SK-N-SH (cell line): ENCODE results near the gene SCT. TPM values are rescaled to one million over a fixed set of nuclear protein-coding genes. Genes with fewer than 3 reads are reported as not detected.

Source experiments
- CTCF ChIA-PET: fragments of 300-600, 350-600 bp; formaldehyde crosslinking; extraction: SDS; loops from one replicate; lab custom pipeline; 2021; lab: Yijun Ruan, JAX
- POLR2A ChIA-PET: fragments of 350-600 bp; sonication (Branson Sonifier 250); formaldehyde crosslinking; extraction: SDS; loops from one replicate; lab custom pipeline; 2020; ENCODE audit warnings: antibody characterized with exemption, inconsistent platforms; lab: Yijun Ruan, JAX
- DNase-seq: peaks from one replicate; pipeline ENCODE4 v3.0.0; 2012
- H2AFZ ChIP-seq: fragments of 200-600 bp; sonication (generic); 2 replicates; pipeline ENCODE4 v1.8.1; 2016; ENCODE audit warnings: antibody characterized with exemption, mild to moderate bottlenecking, low read depth
- H3F3A ChIP-seq: fragments of 200-600 bp; sonication (generic); replicated peaks from 2 replicates; pipeline ENCODE3; 2016; ENCODE audit warnings: antibody characterized with exemption, mild to moderate bottlenecking; ENCODE audit not compliant: insufficient read depth
- H3K27ac ChIP-seq, 2 experiments: fragments of 200-500 bp in 1 of 2; fragments of 200-600 bp in 1 of 2; sonication (Bioruptor generic) in 1 of 2; sonication (generic), shearing (Covaris generic) in 1 of 2; 2 replicates each; pipeline versions ENCODE4 v1.5.1 to v1.6.1; 2014 to 2016; ENCODE audit warnings: low read depth in 2 of 2, inconsistent platforms in 1 of 2, low read length in 1 of 2, mild to moderate bottlenecking in 1 of 2, mixed read lengths in 1 of 2
- H3K27me3 ChIP-seq: fragments of 200-600 bp; sonication (generic), shearing (Covaris generic); 2 replicates; pipeline ENCODE4 v1.6.1; 2016; ENCODE audit warnings: mixed run types; ENCODE audit not compliant: insufficient read depth
- H3K36me3 ChIP-seq, 2 experiments: fragments of 200-500 bp in 1 of 2; fragments of 200-600 bp in 1 of 2; sonication (Bioruptor generic) in 1 of 2; sonication (generic) in 1 of 2; replicated peaks in 1 of 2; 2 replicates each; pipeline versions ENCODE3 to v1.5.1; 2014 to 2016; ENCODE audit warnings: low read length in 1 of 2, mild to moderate bottlenecking in 1 of 2; ENCODE audit not compliant: insufficient read depth in 2 of 2, control insufficient read depth in 1 of 2
- H3K4me1 ChIP-seq, 2 experiments: fragments of 200-500 bp in 1 of 2; fragments of 200-600 bp in 1 of 2; sonication (Bioruptor generic) in 1 of 2; sonication (generic), shearing (Covaris generic) in 1 of 2; 2 replicates each; pipeline versions ENCODE4 v1.5.1 to v1.6.1; 2014 to 2016; ENCODE audit warnings: low read depth in 1 of 2, low read length in 1 of 2, mixed run types in 1 of 2; ENCODE audit not compliant: insufficient read depth in 2 of 2, control insufficient read depth in 1 of 2
- H3K4me2 ChIP-seq: fragments of 200-600 bp; sonication (generic), shearing (Covaris generic); 2 replicates; pipeline ENCODE4 v1.6.1; 2017; ENCODE audit warnings: mixed run types
- H3K4me3 ChIP-seq, 2 experiments: fragments of 200-500 bp in 1 of 2; fragments of 200-600 bp in 1 of 2; sonication (Bioruptor generic) in 1 of 2; sonication (generic), shearing (Covaris generic) in 1 of 2; 2 replicates each; pipeline versions ENCODE4 v1.5.1 to v1.8.1; 2014 to 2016; ENCODE audit warnings: low read depth in 2 of 2, inconsistent platforms in 1 of 2, low read length in 1 of 2, mild to moderate bottlenecking in 1 of 2, mixed read lengths in 1 of 2, moderate library complexity in 1 of 2
- H3K79me2 ChIP-seq: fragments of 200-600 bp; sonication (generic); 2 replicates; pipeline ENCODE4 v1.8.1; 2017; ENCODE audit warnings: mild to moderate bottlenecking; ENCODE audit not compliant: insufficient read depth
- H3K9ac ChIP-seq: fragments of 200-600 bp; sonication (generic); 2 replicates; pipeline ENCODE4 v1.6.1; 2017; ENCODE audit warnings: mixed run types
- H3K9me2 ChIP-seq: fragments of 200-600 bp; sonication (generic); 2 replicates; pipeline ENCODE4 v1.6.1; 2017; ENCODE audit warnings: mixed run types
- H3K9me3 ChIP-seq: fragments of 200-600 bp; sonication (generic); 2 replicates; pipeline ENCODE4 v1.6.1; 2017; ENCODE audit warnings: mixed run types, mild to moderate bottlenecking, moderate library complexity
- H4K20me1 ChIP-seq: fragments of 200-600 bp; sonication (generic); 2 replicates; pipeline ENCODE4 v1.6.1; 2017; ENCODE audit warnings: mild to moderate bottlenecking, mixed run types; ENCODE audit not compliant: insufficient read depth
- CHD2 ChIP-seq: fragments of 150-350 bp; IDR thresholded peaks from 2 replicates; pipeline ENCODE4 v1.6.1; 2018; ENCODE audit warnings: low read length; ENCODE audit not compliant: partially characterized antibody
- EZH2phosphoT487 ChIP-seq: fragments of 200-600 bp; sonication (generic); IDR thresholded peaks from 2 replicates; pipeline ENCODE4 v1.6.1; 2017; ENCODE audit warnings: low read depth, mixed run types, mild to moderate bottlenecking, antibody characterized with exemption, moderate library complexity, borderline replicate concordance
- FOXJ3 ChIP-seq: sonication (generic); formaldehyde crosslinking; IDR thresholded peaks from 2 replicates; pipeline ENCODE4 v1.5.1; 2020; ENCODE audit warnings: mild to moderate bottlenecking, missing genetic modification reagents
- FOXM1 ChIP-seq: IDR thresholded peaks from 2 replicates; pipeline ENCODE4 v1.4.0; 2012; ENCODE audit warnings: low read depth, mild to moderate bottlenecking
- GABPA ChIP-seq: IDR thresholded peaks from 2 replicates; pipeline ENCODE4 v1.4.0; 2012; ENCODE audit warnings: low read depth, mild to moderate bottlenecking
- JUND ChIP-seq: IDR thresholded peaks from 2 replicates; pipeline ENCODE4 v1.4.0; 2012
- MEF2A ChIP-seq: IDR thresholded peaks from 2 replicates; pipeline ENCODE4 v1.4.0; 2012; ENCODE audit warnings: low read depth, borderline replicate concordance
- NFIC ChIP-seq: IDR thresholded peaks from 2 replicates; pipeline ENCODE4 v1.4.0; 2012; ENCODE audit warnings: borderline replicate concordance
- NRF1 ChIP-seq: IDR thresholded peaks from 2 replicates; pipeline ENCODE4 v1.6.1; 2012; ENCODE audit warnings: low read depth, mild to moderate bottlenecking, low read length
- RCOR1 ChIP-seq: fragments of 150-350 bp; IDR thresholded peaks from 2 replicates; pipeline ENCODE4 v1.6.1; 2017; ENCODE audit warnings: antibody characterized with exemption, low read length
- RXRA ChIP-seq: IDR thresholded peaks from 2 replicates; pipeline ENCODE4 v1.4.0; 2012; ENCODE audit warnings: low read depth, mild to moderate bottlenecking, borderline replicate concordance
- SIN3A ChIP-seq: IDR thresholded peaks from 2 replicates; pipeline ENCODE4 v1.6.1; 2012; ENCODE audit warnings: low read depth, mild to moderate bottlenecking, low read length, moderate library complexity, borderline replicate concordance
- TAF1 ChIP-seq: IDR thresholded peaks from 2 replicates; pipeline ENCODE4 v1.6.1; 2012; ENCODE audit warnings: low read depth, mild to moderate bottlenecking, low read length, moderate library complexity, borderline replicate concordance
- TCF12 ChIP-seq: IDR thresholded peaks from 2 replicates; pipeline ENCODE4 v1.4.0; 2012
- YY1 ChIP-seq: IDR thresholded peaks from 2 replicates; pipeline ENCODE4 v1.4.0; 2012; ENCODE audit warnings: low read depth, mild to moderate bottlenecking
- WGBS: methylation state at CpG from one replicate; pipeline ENCODE4 v1.1.6; 2017; ENCODE audit warnings: low lambda C conversion rate; 5-methylcytosine and 5-hydroxymethylcytosine counted together
- polyA plus RNA-seq, 3 experiments: library from polyadenylated mRNA; depleted of rRNA; stranded (reverse); fragments of >200 nt; gene quantifications; 2 replicates each; pipeline ENCODE4 v1.2.3, GENCODE V29; 2012
- TF ChIP-seq, protein P1 (sequence below): IDR thresholded peaks from 2 replicates; pipeline ENCODE4 v1.6.1; 2012; ENCODE audit warnings: mild to moderate bottlenecking, low read depth, low read length, moderate library complexity
- TF ChIP-seq, protein P2 (sequence below): fragments of 200-600 bp; sonication (generic); IDR thresholded peaks from 2 replicates; pipeline ENCODE4 v1.6.1; 2017; ENCODE audit warnings: antibody characterized with exemption, mild to moderate bottlenecking, moderate library complexity
- TF ChIP-seq, protein P3 (sequence below): fragments of 150-350 bp; IDR thresholded peaks from 2 replicates; pipeline ENCODE4 v1.6.1; 2017; ENCODE audit warnings: antibody characterized with exemption, low read length, low read depth, borderline replicate concordance
- TF ChIP-seq, protein P4 (sequence below): IDR thresholded peaks from 2 replicates; pipeline ENCODE4 v1.4.0; 2012; ENCODE audit warnings: low read depth, borderline replicate concordance
- TF ChIP-seq, protein P5 (sequence below): IDR thresholded peaks from 2 replicates; pipeline ENCODE4 v1.4.0; 2012; ENCODE audit warnings: low read depth

The SCT gene
- polyA plus RNA-seq, 1 of the 3 experiments (the other 2 are of a cell fraction) = not detected

DNA sequence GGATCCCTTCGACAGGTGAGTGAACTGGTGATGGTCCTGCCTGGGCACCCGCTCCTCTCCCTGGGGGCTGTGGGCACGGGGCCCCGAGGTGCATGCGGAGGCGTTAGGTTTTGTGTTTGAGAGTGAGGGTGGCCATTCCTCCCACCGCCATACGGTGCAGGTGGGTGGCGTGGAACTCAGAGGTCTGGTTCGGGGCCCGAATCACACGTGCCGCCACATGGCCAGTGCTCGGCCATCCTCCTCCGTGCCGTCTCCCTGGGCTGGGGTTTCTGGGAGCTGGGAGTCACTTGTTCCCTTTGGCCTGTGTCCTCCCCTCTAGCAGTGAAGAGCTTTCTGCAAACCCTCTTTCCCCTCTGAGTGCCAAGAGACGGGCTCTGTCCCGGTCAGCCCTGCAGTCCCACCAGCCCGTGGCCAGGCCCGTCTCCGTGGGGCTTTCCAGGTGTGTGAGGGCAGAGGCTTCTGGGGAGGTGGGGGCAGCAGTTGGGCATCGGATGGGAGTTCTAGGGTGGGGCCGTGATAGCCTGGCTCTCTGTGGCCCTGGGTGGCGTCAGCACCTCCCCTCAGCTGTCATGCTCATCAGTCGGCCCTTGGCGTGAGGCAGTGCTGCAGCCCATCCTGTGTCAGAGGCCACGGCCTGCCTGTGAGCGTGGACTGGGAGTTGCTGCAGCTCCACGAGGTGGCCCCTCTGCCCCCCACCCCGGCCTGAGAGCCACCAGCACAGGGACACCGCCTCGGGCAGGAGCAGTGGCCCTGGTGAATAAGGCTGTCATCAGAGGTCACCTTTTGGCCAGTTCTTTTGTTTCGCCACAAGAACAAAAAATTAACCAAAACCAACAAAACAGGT lies 21.5 kb downstream of the SCT start (continued):
- TF ChIP-seq RCOR1 (no peak), SIN3A (no peak), NRF1 (no peak), TAF1 (no peak), JUND (no peak), FOXJ3 (CRISPR knock-in tag) (no peak), TCF12 (no peak), MEF2A (no peak)

DNA sequence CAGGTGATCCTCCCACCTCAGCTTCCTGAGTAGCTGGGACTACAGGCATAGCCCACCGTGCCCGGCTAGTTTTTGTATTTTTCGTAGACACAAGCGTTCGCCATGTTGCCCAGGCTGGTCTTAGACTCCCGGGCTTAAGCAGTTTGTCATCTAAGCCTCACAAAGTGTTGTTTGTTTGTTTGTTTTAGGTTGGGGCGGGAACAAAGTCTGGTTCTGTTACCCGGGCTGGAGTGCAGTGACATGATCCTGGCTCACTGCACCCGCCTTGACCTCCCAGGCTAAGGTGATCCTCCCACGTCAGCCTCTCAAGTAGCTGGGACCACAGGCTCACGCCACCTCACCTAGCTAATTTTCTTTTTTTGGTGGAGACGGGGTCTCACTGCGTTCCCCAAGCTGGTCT lies 23.8 kb downstream of the SCT start:
- H3K9me3 ChIP-seq = no peaks in the 10 kb centered on the region
- H3K9ac ChIP-seq = no peak overlapping the region
- peaks cover 15% of the 10 kb centered on the region; the same call in 1 of the 2 replicates for H4K20me1 ChIP-seq
- ChIA-PET CTCF (interaction anchor here (0.9 to 1.0 kb wide), 2 partner anchors 48 to 124 kb away, joined by 3 read pairs; no protein-coding TSS in a partner anchor), POLR2A (no interaction called here)
- H3K4me1 ChIP-seq = peaks cover 4 to 14% of the 10 kb centered on the region in 2 experiments; a peak in 1 of 4 replicates
- DNase-seq = no peak
- TF ChIP-seq CHD2 (no peak), MEF2A (no peak), NFIC (no peak), RXRA (no peak), FOXM1 (no peak), YY1 (no peak), JUND (no peak), FOXJ3 (CRISPR knock-in tag) (no peak), EZH2phosphoT487 (no peak), GABPA (no peak)
- TF ChIP-seq, protein P1, sequence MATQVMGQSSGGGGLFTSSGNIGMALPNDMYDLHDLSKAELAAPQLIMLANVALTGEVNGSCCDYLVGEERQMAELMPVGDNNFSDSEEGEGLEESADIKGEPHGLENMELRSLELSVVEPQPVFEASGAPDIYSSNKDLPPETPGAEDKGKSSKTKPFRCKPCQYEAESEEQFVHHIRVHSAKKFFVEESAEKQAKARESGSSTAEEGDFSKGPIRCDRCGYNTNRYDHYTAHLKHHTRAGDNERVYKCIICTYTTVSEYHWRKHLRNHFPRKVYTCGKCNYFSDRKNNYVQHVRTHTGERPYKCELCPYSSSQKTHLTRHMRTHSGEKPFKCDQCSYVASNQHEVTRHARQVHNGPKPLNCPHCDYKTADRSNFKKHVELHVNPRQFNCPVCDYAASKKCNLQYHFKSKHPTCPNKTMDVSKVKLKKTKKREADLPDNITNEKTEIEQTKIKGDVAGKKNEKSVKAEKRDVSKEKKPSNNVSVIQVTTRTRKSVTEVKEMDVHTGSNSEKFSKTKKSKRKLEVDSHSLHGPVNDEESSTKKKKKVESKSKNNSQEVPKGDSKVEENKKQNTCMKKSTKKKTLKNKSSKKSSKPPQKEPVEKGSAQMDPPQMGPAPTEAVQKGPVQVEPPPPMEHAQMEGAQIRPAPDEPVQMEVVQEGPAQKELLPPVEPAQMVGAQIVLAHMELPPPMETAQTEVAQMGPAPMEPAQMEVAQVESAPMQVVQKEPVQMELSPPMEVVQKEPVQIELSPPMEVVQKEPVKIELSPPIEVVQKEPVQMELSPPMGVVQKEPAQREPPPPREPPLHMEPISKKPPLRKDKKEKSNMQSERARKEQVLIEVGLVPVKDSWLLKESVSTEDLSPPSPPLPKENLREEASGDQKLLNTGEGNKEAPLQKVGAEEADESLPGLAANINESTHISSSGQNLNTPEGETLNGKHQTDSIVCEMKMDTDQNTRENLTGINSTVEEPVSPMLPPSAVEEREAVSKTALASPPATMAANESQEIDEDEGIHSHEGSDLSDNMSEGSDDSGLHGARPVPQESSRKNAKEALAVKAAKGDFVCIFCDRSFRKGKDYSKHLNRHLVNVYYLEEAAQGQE = no peak
- TF ChIP-seq, protein P2, sequence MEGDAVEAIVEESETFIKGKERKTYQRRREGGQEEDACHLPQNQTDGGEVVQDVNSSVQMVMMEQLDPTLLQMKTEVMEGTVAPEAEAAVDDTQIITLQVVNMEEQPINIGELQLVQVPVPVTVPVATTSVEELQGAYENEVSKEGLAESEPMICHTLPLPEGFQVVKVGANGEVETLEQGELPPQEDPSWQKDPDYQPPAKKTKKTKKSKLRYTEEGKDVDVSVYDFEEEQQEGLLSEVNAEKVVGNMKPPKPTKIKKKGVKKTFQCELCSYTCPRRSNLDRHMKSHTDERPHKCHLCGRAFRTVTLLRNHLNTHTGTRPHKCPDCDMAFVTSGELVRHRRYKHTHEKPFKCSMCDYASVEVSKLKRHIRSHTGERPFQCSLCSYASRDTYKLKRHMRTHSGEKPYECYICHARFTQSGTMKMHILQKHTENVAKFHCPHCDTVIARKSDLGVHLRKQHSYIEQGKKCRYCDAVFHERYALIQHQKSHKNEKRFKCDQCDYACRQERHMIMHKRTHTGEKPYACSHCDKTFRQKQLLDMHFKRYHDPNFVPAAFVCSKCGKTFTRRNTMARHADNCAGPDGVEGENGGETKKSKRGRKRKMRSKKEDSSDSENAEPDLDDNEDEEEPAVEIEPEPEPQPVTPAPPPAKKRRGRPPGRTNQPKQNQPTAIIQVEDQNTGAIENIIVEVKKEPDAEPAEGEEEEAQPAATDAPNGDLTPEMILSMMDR = no peak
- TF ChIP-seq, protein P3, sequence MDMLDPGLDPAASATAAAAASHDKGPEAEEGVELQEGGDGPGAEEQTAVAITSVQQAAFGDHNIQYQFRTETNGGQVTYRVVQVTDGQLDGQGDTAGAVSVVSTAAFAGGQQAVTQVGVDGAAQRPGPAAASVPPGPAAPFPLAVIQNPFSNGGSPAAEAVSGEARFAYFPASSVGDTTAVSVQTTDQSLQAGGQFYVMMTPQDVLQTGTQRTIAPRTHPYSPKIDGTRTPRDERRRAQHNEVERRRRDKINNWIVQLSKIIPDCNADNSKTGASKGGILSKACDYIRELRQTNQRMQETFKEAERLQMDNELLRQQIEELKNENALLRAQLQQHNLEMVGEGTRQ = no peak
- TF ChIP-seq, protein P4, sequence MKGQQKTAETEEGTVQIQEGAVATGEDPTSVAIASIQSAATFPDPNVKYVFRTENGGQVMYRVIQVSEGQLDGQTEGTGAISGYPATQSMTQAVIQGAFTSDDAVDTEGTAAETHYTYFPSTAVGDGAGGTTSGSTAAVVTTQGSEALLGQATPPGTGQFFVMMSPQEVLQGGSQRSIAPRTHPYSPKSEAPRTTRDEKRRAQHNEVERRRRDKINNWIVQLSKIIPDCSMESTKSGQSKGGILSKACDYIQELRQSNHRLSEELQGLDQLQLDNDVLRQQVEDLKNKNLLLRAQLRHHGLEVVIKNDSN = no peak
- TF ChIP-seq, protein P5, sequence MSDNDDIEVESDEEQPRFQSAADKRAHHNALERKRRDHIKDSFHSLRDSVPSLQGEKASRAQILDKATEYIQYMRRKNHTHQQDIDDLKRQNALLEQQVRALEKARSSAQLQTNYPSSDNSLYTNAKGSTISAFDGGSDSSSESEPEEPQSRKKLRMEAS = no peak
- no peaks in the 10 kb centered on the region for H3K9me2 ChIP-seq
- peaks cover 17% of the 10 kb centered on the region; the same call in 1 of the 2 replicates for H3K79me2 ChIP-seq
- H3K36me3 ChIP-seq = peaks cover 47 to 70% of the 10 kb centered on the region in 2 experiments
- no peak overlapping the region for H3K4me3 ChIP-seq
- H3K4me2 ChIP-seq = no peak overlapping the region
- 92% methylated on average over 11 of the region's 13 CpGs for WGBS
- no peak overlapping the region for H2AFZ ChIP-seq
- H3K27me3 ChIP-seq = no peaks in the 10 kb centered on the region
- H3K27ac ChIP-seq = no peak overlapping the region
- no peaks in the 10 kb centered on the region for H3F3A ChIP-seq
